Measurements from ENCODE around the gene ELF1. TPM values are rescaled to one million over a fixed set of nuclear protein-coding genes. Genes with fewer than 3 reads are reported as not detected.
"Not testable (repeated sequence)": the region's sequence is repeated elsewhere in the genome, so short reads cannot be mapped to it uniquely, and the experiment has no call there.

Gene ELF1
- total and polyA plus RNA-seq, 2 donors (not counting 3 experiments of a cell fraction or from before 2014, with no cell fraction given): 31.8 to 61.2 TPM

GRCh38 chr13:40920826-40921225 is 98.3 kb downstream of the ELF1 start:
- no TSS peak for BruUV-seq (replicated peaks)
- H3K9me1 ChIP-seq (replicated peaks; ENCODE audit: control insufficient read depth, extremely low read depth, insufficient read depth, low read length): no peaks in the 10 kb centered on the region
- dilution Hi-C loops (cut with MboI; ENCODE audit: extremely low pct_ligation_motif_present, low sequenced_read_pairs) (no loop called here), intact Hi-C loops (cut with micrococcal nuclease) (loop anchor here (1.0 to 2.0 kb wide), 2 partner anchors 132 to 140 kb away; partner anchors contain the start of genes SLC25A15 and WBP4)
- no peaks in the 10 kb centered on the region for H3K27me3 ChIP-seq (ENCODE audit: control insufficient read depth in 2 of 2, insufficient read depth in 2 of 2, low read length in 2 of 2)
- no peaks in the 10 kb centered on the region for H3K9me3 ChIP-seq (replicated peaks; ENCODE audit: control insufficient read depth, insufficient read depth, low read length)
- FAIRE-seq (no peak), DNase-seq (ENCODE audit: low read depth, low spot score) (no peak)
- peak overlapping the region; percentile 49 to 90 (median 54) for H3K4me3 ChIP-seq (replicated peaks in 1 of 3; ENCODE audit: insufficient read depth in 1 of 3, low read depth in 1 of 3, low read length in 3 of 3)
- H3K9ac ChIP-seq (replicated peaks; ENCODE audit: extremely low read depth, insufficient read depth, low read length): peak overlapping the region; percentile 50
- TF ChIP-seq MAX (IDR thresholded peaks at IDR 0.05; ENCODE audit: insufficient read depth, insufficient read length) (no peak), POLR2AphosphoS5 (IDR thresholded peaks at IDR 0.05; ENCODE audit: insufficient read depth, low read depth, low read length) (no peak), JUN (IDR thresholded peaks at IDR 0.05; ENCODE audit: borderline replicate concordance, insufficient read depth, insufficient read length, low read depth) (no peak), FOS (IDR thresholded peaks at IDR 0.05; ENCODE audit: borderline replicate concordance, insufficient read depth, low read length) (no peak), GATA2 (IDR thresholded peaks at IDR 0.05; ENCODE audit: insufficient read depth, insufficient read length, low read depth, low read length) (no peak), EZH2 (IDR thresholded peaks at IDR 0.05; ENCODE audit: borderline replicate concordance, low read depth, low read length, severe bottlenecking) (no peak), POLR2A (IDR thresholded peaks at IDR 0.05; ENCODE audit: low read depth, low read length) (no peak), CTCF (IDR thresholded peaks at IDR 0.05; ENCODE audit: extremely low read depth in 1 of 2, insufficient read depth in 1 of 2, low read depth in 1 of 2, low read length in 2 of 2) (no peak), MYC (IDR thresholded peaks at IDR 0.05; ENCODE audit: low read depth, low read length) (no peak)
- H3K79me2 ChIP-seq (ENCODE audit: control insufficient read depth, insufficient read depth, low read length): no peaks in the 10 kb centered on the region
- ChIA-PET POLR2A (no interaction called here), CTCF (interaction anchor here (1.2 to 2.2 kb wide), 4 partner anchors 8 to 140 kb away, joined by 4 to 11 read pairs (median 8); partner anchors contain the start of gene WBP4)
- H3K4me2 ChIP-seq (ENCODE audit: insufficient read depth, low read length): peak overlapping the region; percentile 97
- H2AFZ ChIP-seq (ENCODE audit: low read depth, low read length): peak overlapping the region; percentile 86
- H3K4me1 ChIP-seq (ENCODE audit: control insufficient read depth, extremely low read depth, insufficient read depth, low read length): peaks cover 10% of the 10 kb centered on the region
- H3K27ac ChIP-seq (ENCODE audit: insufficient read depth, low read depth, low read length): peak overlapping the region; percentile 54
- no peaks in the 10 kb centered on the region for H3K36me3 ChIP-seq (ENCODE audit: control insufficient read depth in 2 of 2, extremely low read depth in 1 of 2, insufficient read depth in 2 of 2, low read length in 2 of 2)
- H4K20me1 ChIP-seq (replicated peaks; ENCODE audit: control insufficient read depth, extremely low read depth, insufficient read depth, low read length): no peaks in the 10 kb centered on the region

- H3K79me2 ChIP-seq (ENCODE audit: control insufficient read depth, insufficient read depth, low read length); dilution Hi-C loops (cut with MboI; ENCODE audit: extremely low pct_ligation_motif_present, low sequenced_read_pairs); H3K9me3 ChIP-seq (replicated peaks; ENCODE audit: control insufficient read depth, insufficient read depth, low read length); BruUV-seq (replicated peaks); H3K27me3 ChIP-seq (ENCODE audit: control insufficient read depth in 2 of 2, insufficient read depth in 2 of 2, low read length in 2 of 2); H3K27ac ChIP-seq (ENCODE audit: insufficient read depth, low read depth, low read length); H2AFZ ChIP-seq (ENCODE audit: low read depth, low read length); H3K36me3 ChIP-seq (ENCODE audit: control insufficient read depth in 2 of 2, extremely low read depth in 1 of 2, insufficient read depth in 2 of 2, low read length in 2 of 2); FAIRE-seq; H3K9ac ChIP-seq (replicated peaks; ENCODE audit: extremely low read depth, insufficient read depth, low read length); H4K20me1 ChIP-seq (replicated peaks; ENCODE audit: control insufficient read depth, extremely low read depth, insufficient read depth, low read length); CTCF ChIA-PET; H3K4me2 ChIP-seq (ENCODE audit: insufficient read depth, low read length); H3K4me1 ChIP-seq (ENCODE audit: control insufficient read depth, extremely low read depth, insufficient read depth, low read length); H3K4me3 ChIP-seq (replicated peaks in 1 of 3; ENCODE audit: insufficient read depth in 1 of 3, low read depth in 1 of 3, low read length in 3 of 3); DNase-seq (ENCODE audit: low read depth, low spot score); H3K9me1 ChIP-seq (replicated peaks; ENCODE audit: control insufficient read depth, extremely low read depth, insufficient read depth, low read length): not testable (repeated sequence)
- intact Hi-C loops (cut with micrococcal nuclease): loop anchor here (2.0 kb wide), 1 partner anchor 141 kb away; the partner anchor contains the start of gene WBP4
- POLR2A ChIA-PET: interaction anchor here (0.7 kb wide), 1 partner anchor 311 kb away, joined by 3 read pairs; no protein-coding TSS in a partner anchor
These were observed 99.2 kb downstream of the ELF1 start for GRCh38 chr13:40919901-40920300.
